Hepatocyte (in vitro differentiated cells): ENCODE data around the gene VANGL1. TPM values are rescaled to one million over a fixed set of nuclear protein-coding genes. Genes with fewer than 3 reads are reported as not detected.

Experiments used
- DNase-seq: peaks from one replicate; pipeline ENCODE4 v3.0.0-alpha.2; 2016; ENCODE audit warnings: low spot score
- H2AFZ ChIP-seq: fragments of 200-600 bp; sonication (generic); 2 replicates; pipeline ENCODE4 v1.6.0; 2016; ENCODE audit warnings: antibody characterized with exemption, mild to moderate bottlenecking
- H3K27ac ChIP-seq: fragments of 200-600 bp; sonication (generic); 2 replicates; pipeline ENCODE4 v1.5.1; 2016; ENCODE audit warnings: mild to moderate bottlenecking
- H3K27me3 ChIP-seq: fragments of 200-600 bp; sonication (generic); 2 replicates; pipeline ENCODE4 v1.6.1; 2016
- H3K36me3 ChIP-seq: fragments of 200-600 bp; sonication (generic); replicated peaks from 2 replicates; pipeline ENCODE4 v1.5.1; 2016; ENCODE audit warnings: low read depth; ENCODE audit not compliant: insufficient read depth
- H3K4me1 ChIP-seq: fragments of 200-600 bp; sonication (generic); 2 replicates; pipeline ENCODE4 v1.5.1; 2016; ENCODE audit warnings: mild to moderate bottlenecking, moderate library complexity; ENCODE audit not compliant: insufficient read depth
- H3K4me2 ChIP-seq: fragments of 200-600 bp; sonication (generic); 2 replicates; pipeline ENCODE4 v1.6.0; 2016
- H3K4me3 ChIP-seq: fragments of 200-600 bp; sonication (generic); 2 replicates; pipeline ENCODE4 v1.5.1; 2016; ENCODE audit warnings: mild to moderate bottlenecking
- H3K79me2 ChIP-seq: fragments of 200-600 bp; sonication (generic); 2 replicates; pipeline ENCODE4 v1.6.0; 2017; ENCODE audit warnings: mild to moderate bottlenecking
- H3K9me2 ChIP-seq: fragments of 200-600 bp; sonication (generic); replicated peaks from 2 replicates; pipeline ENCODE4 v1.6.0; 2017; ENCODE audit warnings: mild to moderate bottlenecking; ENCODE audit not compliant: insufficient read depth
- H3K9me3 ChIP-seq: fragments of 200-600 bp; sonication (generic); 2 replicates; pipeline ENCODE4 v1.5.1; 2016; ENCODE audit warnings: low read depth, mild to moderate bottlenecking
- H4K20me1 ChIP-seq: fragments of 200-600 bp; sonication (generic); 2 replicates; pipeline ENCODE4 v1.6.0; 2016; ENCODE audit warnings: mild to moderate bottlenecking; ENCODE audit not compliant: insufficient read depth, poor library complexity, severe bottlenecking
- EZH2 ChIP-seq: fragments of 200-600 bp; sonication (generic); IDR thresholded peaks from 2 replicates; pipeline ENCODE4 v1.6.1; 2016; ENCODE audit warnings: antibody characterized with exemption, mild to moderate bottlenecking, borderline replicate concordance
- EZH2phosphoT487 ChIP-seq: fragments of 200-600 bp; sonication (generic); IDR thresholded peaks from one replicate; pipeline ENCODE4 v1.6.1; 2018; ENCODE audit warnings: antibody characterized with exemption, mild to moderate bottlenecking, low read depth, moderate library complexity; ENCODE audit not compliant: unreplicated experiment, severe bottlenecking
- WGBS: methylation state at CpG from one replicate; pipeline ENCODE4 v1.1.6; 2016; ENCODE audit warnings: low lambda C conversion rate; ENCODE audit errors: missing lambda C conversion rate; 5-methylcytosine and 5-hydroxymethylcytosine counted together
- polyA plus RNA-seq: library from polyadenylated mRNA; unstranded; fragments of >200 nt; fragmentation: Nextera tagmentation; extraction: Ambion mirVana; gene quantifications from 2 replicates; pipeline ENCODE4 v1.2.1, GENCODE V29; 2016
- total RNA-seq: library from RNA; depleted of rRNA; stranded (reverse); fragments of >200 nt; gene quantifications from 2 replicates; pipeline ENCODE4 v1.2.3, GENCODE V29; 2014
- TF ChIP-seq, protein P1 (sequence below): fragments of 200-600 bp; sonication (generic); IDR thresholded peaks from 2 replicates; pipeline ENCODE4 v1.5.1; 2016; ENCODE audit warnings: antibody characterized with exemption, mild to moderate bottlenecking; ENCODE audit not compliant: poor library complexity

Gene VANGL1
- total and polyA plus RNA-seq, 2 experiments from 2014 or later: 11.6 to 12.1 TPM

- H3K9me3 ChIP-seq: no peaks in the 10 kb centered on the region
- H3K4me2 ChIP-seq: peak overlapping the region; percentile 82
- H3K27ac ChIP-seq: no peak overlapping the region
- peaks cover 31% of the 10 kb centered on the region for H3K4me1 ChIP-seq
- WGBS: 77% methylated on average over 3 of the region's 3 CpGs
- DNase-seq: no peak
- no peaks in the 10 kb centered on the region for H3K27me3 ChIP-seq
- H3K79me2 ChIP-seq: peaks cover 58% of the 10 kb centered on the region
- H3K9me2 ChIP-seq: no peaks in the 10 kb centered on the region
- H3K4me3 ChIP-seq: no peak overlapping the region
- H4K20me1 ChIP-seq: peaks cover 6% of the 10 kb centered on the region
- H3K36me3 ChIP-seq: no peaks in the 10 kb centered on the region
- TF ChIP-seq, protein P1, sequence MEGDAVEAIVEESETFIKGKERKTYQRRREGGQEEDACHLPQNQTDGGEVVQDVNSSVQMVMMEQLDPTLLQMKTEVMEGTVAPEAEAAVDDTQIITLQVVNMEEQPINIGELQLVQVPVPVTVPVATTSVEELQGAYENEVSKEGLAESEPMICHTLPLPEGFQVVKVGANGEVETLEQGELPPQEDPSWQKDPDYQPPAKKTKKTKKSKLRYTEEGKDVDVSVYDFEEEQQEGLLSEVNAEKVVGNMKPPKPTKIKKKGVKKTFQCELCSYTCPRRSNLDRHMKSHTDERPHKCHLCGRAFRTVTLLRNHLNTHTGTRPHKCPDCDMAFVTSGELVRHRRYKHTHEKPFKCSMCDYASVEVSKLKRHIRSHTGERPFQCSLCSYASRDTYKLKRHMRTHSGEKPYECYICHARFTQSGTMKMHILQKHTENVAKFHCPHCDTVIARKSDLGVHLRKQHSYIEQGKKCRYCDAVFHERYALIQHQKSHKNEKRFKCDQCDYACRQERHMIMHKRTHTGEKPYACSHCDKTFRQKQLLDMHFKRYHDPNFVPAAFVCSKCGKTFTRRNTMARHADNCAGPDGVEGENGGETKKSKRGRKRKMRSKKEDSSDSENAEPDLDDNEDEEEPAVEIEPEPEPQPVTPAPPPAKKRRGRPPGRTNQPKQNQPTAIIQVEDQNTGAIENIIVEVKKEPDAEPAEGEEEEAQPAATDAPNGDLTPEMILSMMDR: no peak
- TF ChIP-seq EZH2 (no peak), EZH2phosphoT487 (no peak)
- no peak overlapping the region for H2AFZ ChIP-seq
Measured at GRCh38 chr1:115644109-115644508, 2.3 kb downstream of the VANGL1 start.

- no peaks in the 10 kb centered on the region for H3K9me3 ChIP-seq
- H3K36me3 ChIP-seq: no peaks in the 10 kb centered on the region
- peak overlapping the region; percentile 59 for H3K27ac ChIP-seq
- peaks cover 56% of the 10 kb centered on the region for H3K4me1 ChIP-seq
- H3K4me2 ChIP-seq: peak overlapping the region; percentile 24
- no peak for DNase-seq
- H3K79me2 ChIP-seq: peaks cover 75% of the 10 kb centered on the region
- no peaks in the 10 kb centered on the region for H3K9me2 ChIP-seq
- H3K27me3 ChIP-seq: no peaks in the 10 kb centered on the region
- 66% methylated on average over 2 of the region's 2 CpGs for WGBS
- no peak overlapping the region for H3K4me3 ChIP-seq
- peaks cover 6% of the 10 kb centered on the region for H4K20me1 ChIP-seq
- TF ChIP-seq EZH2phosphoT487 (no peak), EZH2 (no peak)
- TF ChIP-seq, protein P1: no peak
- H2AFZ ChIP-seq: no peak overlapping the region
Measured at GRCh38 chr1:115647047-115647446, 5.3 kb downstream of the VANGL1 start.

DNA sequence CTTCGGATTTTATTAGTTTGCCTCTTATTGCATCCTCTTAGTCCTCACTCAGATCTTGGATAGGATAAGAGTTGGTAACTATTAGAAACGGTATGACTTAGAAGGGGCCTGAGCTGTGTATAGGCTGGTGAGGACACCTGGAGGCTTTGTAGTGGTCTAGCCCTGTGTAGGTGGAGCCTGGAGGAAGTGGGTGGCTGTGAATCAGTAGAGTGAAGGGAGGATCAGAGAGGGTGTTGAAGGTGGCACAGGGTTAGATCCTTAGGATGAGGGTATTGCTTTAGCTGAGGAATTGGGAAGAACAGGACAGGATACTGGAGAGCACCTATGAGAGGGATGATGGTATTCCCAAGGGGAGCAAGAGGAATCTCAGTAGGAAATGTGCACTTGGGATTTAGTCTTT, 5.7 kb downstream of the VANGL1 start:
- H3K79me2 ChIP-seq: peaks cover 79% of the 10 kb centered on the region
- no peak overlapping the region for H3K4me2 ChIP-seq
- H3K9me3 ChIP-seq: no peaks in the 10 kb centered on the region
- TF ChIP-seq EZH2: no peak
- no peak for TF ChIP-seq EZH2phosphoT487
- no peaks in the 10 kb centered on the region for H3K27me3 ChIP-seq
- peaks cover 6% of the 10 kb centered on the region for H4K20me1 ChIP-seq
- 60% methylated on average over 2 of the region's 2 CpGs for WGBS
- DNase-seq: no peak
- H3K4me3 ChIP-seq: no peak overlapping the region
- H3K4me1 ChIP-seq: peaks cover 56% of the 10 kb centered on the region
- no peaks in the 10 kb centered on the region for H3K9me2 ChIP-seq
- H3K27ac ChIP-seq: peak overlapping the region; percentile 2
- H3K36me3 ChIP-seq: no peaks in the 10 kb centered on the region
- H2AFZ ChIP-seq: no peak overlapping the region

DNA sequence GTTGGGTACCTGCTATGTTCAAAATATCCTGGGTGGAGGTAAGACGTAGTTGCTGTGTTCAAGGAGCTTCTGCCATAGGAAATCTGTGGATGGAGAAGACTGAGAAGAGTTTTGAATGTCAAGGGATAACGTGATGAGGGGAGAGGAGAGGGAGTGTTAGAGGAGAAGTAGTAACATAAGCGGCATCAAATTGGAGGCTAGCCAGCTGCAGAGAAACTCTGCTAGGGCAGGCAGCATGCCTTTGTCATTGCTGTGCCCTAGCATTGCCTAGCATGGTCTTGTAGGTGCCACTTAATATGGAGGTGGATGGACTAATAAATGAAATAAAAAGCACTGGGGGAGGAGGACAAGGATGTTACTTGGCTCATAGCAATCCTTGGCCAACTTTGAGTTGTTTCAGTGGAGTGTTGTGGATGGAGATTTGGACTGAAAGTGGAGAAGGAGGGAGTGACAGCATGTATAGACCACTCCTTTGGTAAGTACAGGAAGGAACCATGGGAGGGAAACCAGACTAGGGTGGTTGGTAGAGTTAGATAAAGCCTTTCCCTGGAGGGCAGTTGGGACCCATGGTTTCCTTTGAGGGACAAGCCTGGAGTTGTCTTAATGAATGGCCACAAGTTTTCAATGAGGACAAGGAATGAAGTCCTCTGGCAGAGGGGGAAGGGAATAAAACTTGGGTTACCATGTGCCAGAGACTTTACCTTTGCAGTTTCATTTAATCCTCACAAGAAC, 6.3 kb downstream of the VANGL1 start:
- H3K4me1 ChIP-seq: peaks cover 53% of the 10 kb centered on the region
- WGBS: 90% methylated on average over 3 of the region's 3 CpGs

More for the DNA sequence above, 6.3 kb downstream of the VANGL1 start:
- Histone ChIP-seq H3K36me3 (no peaks in the 10 kb centered on the region), H3K4me3 (no peak overlapping the region), H3K9me2 (no peaks in the 10 kb centered on the region), H3K4me2 (no peak overlapping the region), H4K20me1 (peaks cover 6% of the 10 kb centered on the region), H3K79me2 (peaks cover 84% of the 10 kb centered on the region), H2AFZ (no peak overlapping the region), H3K27ac (no peak overlapping the region), H3K9me3 (no peaks in the 10 kb centered on the region), H3K27me3 (no peaks in the 10 kb centered on the region)
- TF ChIP-seq, protein P1: no peak
- TF ChIP-seq EZH2 (no peak), EZH2phosphoT487 (no peak)
- no peak for DNase-seq
